GM12878 (cell line): ENCODE data around the gene FBXL15. TPM values are rescaled to one million over a fixed set of nuclear protein-coding genes. Genes with fewer than 3 reads are reported as not detected.

Experiments
- ATAC-seq: fragments of 200-7000 bp; cut with Tn5 transposase; 3 replicates; pipeline ENCODE4 v1.9.1; 2020; ENCODE audit warnings: mild to moderate bottlenecking, moderate library complexity
- BruUV-seq: library from RNA; stranded (reverse); fragments of 400-500 nt; replicated peaks from 2 replicates; lab custom pipeline; 2021; lab: Mats Ljungman, UMichigan
- CTCF ChIA-PET: fragments of 300-600 bp; sonication (Branson Sonifier 250); formaldehyde crosslinking; extraction: SDS; loops from one replicate; lab custom pipeline; 2021; ENCODE audit warnings: inconsistent platforms; lab: Yijun Ruan, JAX
- POLR2A ChIA-PET: fragments of 350-600 bp; formaldehyde crosslinking; extraction: SDS; loops from one replicate; lab custom pipeline; 2021; ENCODE audit warnings: inconsistent platforms; lab: Charles Lee
- RAD21 ChIA-PET: fragments of 300-600 bp; sonication (Branson Sonifier 250); formaldehyde crosslinking; loops from one replicate; lab custom pipeline; 2023; ENCODE audit warnings: antibody characterized with exemption; ENCODE audit not compliant: unreplicated experiment; lab: Charles Lee
- SMC1A ChIA-PET: fragments of 300-600 bp; sonication (Branson Sonifier 250); formaldehyde crosslinking; loops from one replicate; lab custom pipeline; 2023; ENCODE audit not compliant: unreplicated experiment, uncharacterized antibody; lab: Charles Lee
- DNase-seq: peaks from one replicate; pipeline ENCODE4 v3.0.0-alpha.2; 2011; ENCODE audit warnings: low read depth, low spot score
- FAIRE-seq: peaks from 3 replicates; lab custom pipeline; 2011; peaks lifted over from hg19 to GRCh38; lab: Jason Lieb, UNC
- H2AFZ ChIP-seq: 2 replicates; pipeline ENCODE4 v1.6.0; 2011; ENCODE audit warnings: low read depth, low read length, control low read depth; ENCODE audit not compliant: control insufficient read depth
- H3K27ac ChIP-seq: 2 replicates; pipeline ENCODE4 v1.5.1; 2011; ENCODE audit warnings: control low read depth; ENCODE audit not compliant: control insufficient read depth, insufficient read depth
- H3K27me3 ChIP-seq, 2 experiments: replicated peaks in 1 of 2; 2 replicates each; pipeline versions ENCODE4 v1.6.0 to v1.6.1; 2011; ENCODE audit warnings: low read length in 1 of 2; ENCODE audit not compliant: control insufficient read depth in 2 of 2, insufficient read depth in 2 of 2
- H3K36me3 ChIP-seq, 2 experiments: 2 replicates each; pipeline ENCODE4 v1.5.1; 2011; ENCODE audit warnings: low read length in 1 of 2; ENCODE audit not compliant: control insufficient read depth in 2 of 2, insufficient read depth in 2 of 2
- H3K4me1 ChIP-seq: 2 replicates; pipeline ENCODE4 v1.6.1; 2011; ENCODE audit warnings: mild to moderate bottlenecking, low read length, moderate library complexity, mixed read lengths; ENCODE audit not compliant: control insufficient read depth, insufficient read depth
- H3K4me2 ChIP-seq: 2 replicates; pipeline ENCODE4 v1.6.0; 2011; ENCODE audit warnings: control low read depth; ENCODE audit not compliant: control insufficient read depth, insufficient read depth
- H3K4me3 ChIP-seq: fragments of 200-600 bp; sonication (generic); 2 replicates; pipeline ENCODE4 v1.5.1; 2016
- H3K79me2 ChIP-seq: 2 replicates; pipeline ENCODE4 v1.6.0; 2011; ENCODE audit warnings: low read length; ENCODE audit not compliant: control insufficient read depth, insufficient read depth
- H3K9ac ChIP-seq: 2 replicates; pipeline ENCODE4 v1.8.0; 2011; ENCODE audit warnings: low read length, control low read depth, mixed read lengths; ENCODE audit not compliant: control insufficient read depth, insufficient read depth
- H3K9me3 ChIP-seq: replicated peaks from 3 replicates; pipeline ENCODE4 v1.5.1; 2011; ENCODE audit warnings: mild to moderate bottlenecking, low read length; ENCODE audit not compliant: control insufficient read depth, insufficient read depth
- H4K20me1 ChIP-seq: 2 replicates; pipeline ENCODE4 v1.6.0; 2011; ENCODE audit not compliant: control insufficient read depth, insufficient read depth
- ATF3 ChIP-seq: IDR thresholded peaks from 2 replicates; pipeline ENCODE4 v1.6.1; 2011; ENCODE audit warnings: low read depth, mild to moderate bottlenecking, low read length, moderate library complexity, borderline replicate concordance; ENCODE audit errors: extremely low read depth
- MTA3 ChIP-seq: IDR thresholded peaks from 2 replicates; pipeline ENCODE4 v1.6.1; 2012; ENCODE audit warnings: low read length, inconsistent platforms, borderline replicate concordance
- NFIC ChIP-seq: IDR thresholded peaks from 2 replicates; pipeline ENCODE4 v1.6.1; 2012; ENCODE audit warnings: low read depth, mild to moderate bottlenecking, inconsistent platforms, low read length, moderate library complexity
- ZBED1 ChIP-seq: IDR thresholded peaks from 2 replicates; pipeline ENCODE4 v1.6.1; 2016; ENCODE audit warnings: borderline replicate concordance
- ZBTB40 ChIP-seq: fragments of 450-650 bp; IDR thresholded peaks from 2 replicates; pipeline ENCODE4 v1.6.1; 2016; ENCODE audit warnings: mild to moderate bottlenecking, moderate library complexity, borderline replicate concordance
- ZZZ3 ChIP-seq: IDR thresholded peaks from 2 replicates; pipeline ENCODE4 v1.6.1; 2011; ENCODE audit warnings: low read depth; ENCODE audit not compliant: control insufficient read depth, insufficient read length
- WGBS: methylation state at CpG from one replicate; pipeline ENCODE4 v1.1.6; 2016; ENCODE audit warnings: low lambda C conversion rate; ENCODE audit not compliant: insufficient replicate concordance, insufficient coverage; ENCODE audit errors: missing lambda C conversion rate; 5-methylcytosine and 5-hydroxymethylcytosine counted together
- in situ Hi-C: fragments of 300-500 bp; cut with MboI; formaldehyde crosslinking; loops from 9 replicates; pipeline ENCODE4 v1.14.3; 2018; ENCODE audit warnings: mixed read lengths
- intact Hi-C: fragments of 100-400 bp; cut with micrococcal nuclease; formaldehyde crosslinking; loops from one replicate; pipeline ENCODE4 v1.14.2; 2022; ENCODE audit not compliant: unreplicated experiment
- polyA plus RNA-seq, 11 experiments: library from polyadenylated mRNA; depleted of rRNA in 4 of 11; unstranded in 6 of 11; stranded (reverse) in 5 of 11; fragments of >200 nt; fragmentation: Nextera tagmentation in 4 of 11; fragmentation: Illumina TruSeq in 1 of 11; extraction: Ambion mirVana in 4 of 11; extraction: Trizol in 1 of 11; gene quantifications; 1 replicate in 1 of 11; 2 replicates in 10 of 11; pipeline versions ENCODE4 v1.2.1 to v1.2.3, GENCODE V29; 2011 to 2016; ENCODE audit warnings: inconsistent platforms in 2 of 11, missing spikeins in 2 of 11, low read depth in 1 of 11
- total RNA-seq, 4 experiments: library from RNA; depleted of rRNA in 3 of 4; stranded (reverse); fragments of >200 nt in 3 of 4; fragmentation: Illumina TruSeq in 1 of 4; extraction: Trizol in 1 of 4; gene quantifications; 2 replicates each; pipeline versions ENCODE4 v1.2.1 to v1.2.3, GENCODE V29; 2013 to 2021

The FBXL15 gene
- total and polyA plus RNA-seq, 10 of the 15 experiments (the other 5 are each of a cell fraction or from before 2014, with no cell fraction given), result 0.13 to 21.3 (median 7.9) TPM

GRCh38 chr10:102405632-102406031 is 15.0 kb upstream of the FBXL15 start (continued):
- TF ChIP-seq ZBTB40 (no peak), ZZZ3 (no peak), NFIC (no peak), ZBED1 (peak; percentile 43; the same call in 1 of the 2 replicates)

GRCh38 chr10:102406815-102407214 is 13.8 kb upstream of the FBXL15 start:
- TF ChIP-seq ATF3, result no peak
- 0 out of 2 replicates have a peak, but pooled peaks have one; percentile 8 for TF ChIP-seq MTA3
- WGBS, result no CpG with 5 or more reads among the region's 2 CpGs
- RAD21 ChIA-PET, result interaction anchor here (0.7 to 1.3 kb wide), 4 partner anchors 14 to 157 kb away, joined by 3 to 4 read pairs (median 3); partner anchors contain the start of gene FBXL15
- H3K9me3 ChIP-seq, result no peaks in the 10 kb centered on the region
- no peak overlapping the region for H3K27ac ChIP-seq
- peaks cover 3 to 7% of the 10 kb centered on the region in 2 experiments; a peak in 3 of 4 replicates for H3K36me3 ChIP-seq
- ATAC-seq, result no peak
- H3K4me2 ChIP-seq, result no peak overlapping the region
- H3K4me3 ChIP-seq, result no peak overlapping the region
- CTCF ChIA-PET, result interaction anchor here (0.8 to 12.1 kb wide), 5 partner anchors 13 to 237 kb away, joined by 5 to 69 read pairs (median 5); no protein-coding TSS in a partner anchor
- POLR2A ChIA-PET, result interaction anchor here (0.6 kb wide), 2 partner anchors 46 to 50 kb away, joined by 4 read pairs; no protein-coding TSS in a partner anchor
- intact Hi-C loops (no loop called here), in situ Hi-C loops (loop anchor here (5.0 kb wide), 1 partner anchor 180 kb away; the partner anchor contains the start of gene ELOVL3)
- SMC1A ChIA-PET, result interaction anchor here (1.6 kb wide), 1 partner anchor 13 kb away, joined by 5 read pairs; no protein-coding TSS in a partner anchor
- FAIRE-seq, result no peak
- H3K9ac ChIP-seq, result no peak overlapping the region
- no TSS peak for BruUV-seq
- peaks cover 17 to 21% of the 10 kb centered on the region in 2 experiments for H3K27me3 ChIP-seq
- no peak for DNase-seq
- peaks cover 4% of the 10 kb centered on the region; the same call in 1 of the 2 replicates for H4K20me1 ChIP-seq
- no peak overlapping the region for H2AFZ ChIP-seq
- H3K4me1 ChIP-seq, result no peaks in the 10 kb centered on the region
- H3K79me2 ChIP-seq, result no peaks in the 10 kb centered on the region
